Astrocyte of the spinal cord (primary cell): ENCODE measurements around the gene SEC31B.

Source experiments
- DNase-seq: peaks from one replicate; pipeline ENCODE4 v3.0.0; 2011; ENCODE audit warnings: low read depth, low spot score
- H3K4me3 ChIP-seq: 2 replicates; pipeline ENCODE4 v1.5.1; 2011; ENCODE audit warnings: low read depth, mild to moderate bottlenecking, low read length, moderate library complexity
- in situ Hi-C: cut with HindIII; loops from 2 replicates; pipeline ENCODE4 v1.10.0; 2017; ENCODE audit warnings: low sequenced_read_pairs
- TF ChIP-seq, protein P1 (sequence below): IDR thresholded peaks from 2 replicates; pipeline ENCODE4 v1.5.1; 2012; ENCODE audit warnings: low read depth, mild to moderate bottlenecking, low read length, inconsistent platforms

SEC31B gene

DNA sequence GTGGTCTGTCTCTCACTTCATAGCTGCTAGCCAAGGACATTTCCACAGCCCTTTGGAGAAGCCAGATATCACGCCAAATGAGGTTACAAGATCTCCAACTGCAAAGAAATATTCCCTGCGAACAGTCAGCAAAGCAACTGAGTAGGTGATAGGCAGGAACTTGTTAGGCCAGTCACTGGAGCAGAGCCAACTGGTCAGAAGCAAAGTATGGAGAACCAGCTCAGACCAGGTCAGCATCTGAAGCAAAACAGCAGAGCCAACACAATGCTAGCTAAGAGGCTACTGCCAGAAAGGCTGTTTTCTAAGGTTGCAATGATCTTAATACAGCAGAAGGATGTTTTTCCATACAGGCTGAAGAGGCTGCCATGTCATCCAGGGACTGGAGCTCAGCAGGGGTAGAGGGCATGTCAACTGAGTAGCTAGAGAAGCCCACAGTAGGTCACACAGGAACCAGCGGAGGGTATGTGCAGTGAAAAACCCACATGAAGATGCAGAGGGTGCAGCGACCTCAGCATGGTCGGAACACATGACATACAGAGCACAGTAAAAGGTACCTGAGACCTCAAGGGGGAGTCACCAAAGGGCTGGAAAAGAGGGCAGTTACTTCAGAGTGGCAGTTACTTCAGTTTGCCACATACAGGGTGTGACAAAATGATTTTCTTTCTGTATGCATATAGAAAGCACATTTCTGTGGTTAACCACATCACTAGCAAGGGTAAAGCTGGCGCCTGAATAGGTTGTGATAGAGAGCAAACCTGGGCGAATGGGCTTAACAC lies 8.9 kb downstream of the SEC31B start:
- H3K4me3 ChIP-seq = no peak overlapping the region
- in situ Hi-C loops = no loop called here
- TF ChIP-seq, protein P1, sequence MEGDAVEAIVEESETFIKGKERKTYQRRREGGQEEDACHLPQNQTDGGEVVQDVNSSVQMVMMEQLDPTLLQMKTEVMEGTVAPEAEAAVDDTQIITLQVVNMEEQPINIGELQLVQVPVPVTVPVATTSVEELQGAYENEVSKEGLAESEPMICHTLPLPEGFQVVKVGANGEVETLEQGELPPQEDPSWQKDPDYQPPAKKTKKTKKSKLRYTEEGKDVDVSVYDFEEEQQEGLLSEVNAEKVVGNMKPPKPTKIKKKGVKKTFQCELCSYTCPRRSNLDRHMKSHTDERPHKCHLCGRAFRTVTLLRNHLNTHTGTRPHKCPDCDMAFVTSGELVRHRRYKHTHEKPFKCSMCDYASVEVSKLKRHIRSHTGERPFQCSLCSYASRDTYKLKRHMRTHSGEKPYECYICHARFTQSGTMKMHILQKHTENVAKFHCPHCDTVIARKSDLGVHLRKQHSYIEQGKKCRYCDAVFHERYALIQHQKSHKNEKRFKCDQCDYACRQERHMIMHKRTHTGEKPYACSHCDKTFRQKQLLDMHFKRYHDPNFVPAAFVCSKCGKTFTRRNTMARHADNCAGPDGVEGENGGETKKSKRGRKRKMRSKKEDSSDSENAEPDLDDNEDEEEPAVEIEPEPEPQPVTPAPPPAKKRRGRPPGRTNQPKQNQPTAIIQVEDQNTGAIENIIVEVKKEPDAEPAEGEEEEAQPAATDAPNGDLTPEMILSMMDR = no peak
- no peak for DNase-seq

DNA sequence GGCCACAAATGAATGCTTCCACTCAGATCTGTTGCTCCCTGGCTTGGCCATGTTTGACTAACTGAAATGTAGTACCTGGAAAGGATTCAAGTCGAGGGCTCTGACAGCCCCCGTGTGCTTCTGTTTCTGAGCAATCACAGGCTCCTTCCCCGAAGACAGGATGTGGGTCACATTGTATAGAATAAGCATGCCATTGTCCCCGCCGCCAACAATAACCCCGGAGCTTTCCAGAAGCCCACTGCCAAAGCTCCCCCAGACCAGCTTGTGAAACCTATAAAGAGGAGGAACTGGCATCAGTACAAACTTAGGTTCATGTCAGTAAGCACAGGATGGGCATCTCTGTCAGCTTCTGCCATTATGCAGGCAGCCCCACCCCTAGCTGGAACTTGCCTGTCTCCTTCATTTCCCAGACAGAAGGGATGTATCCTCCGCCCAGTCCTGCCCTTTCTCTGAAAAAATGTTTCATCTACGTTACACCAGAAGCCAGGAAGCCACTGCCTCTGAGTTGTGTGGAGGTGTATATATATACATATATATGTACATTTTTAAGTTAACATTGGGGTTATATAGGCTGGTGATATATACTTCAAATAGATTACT lies 10.3 kb downstream of the SEC31B start:
- TF ChIP-seq, protein P1 = no peak
- no peak overlapping the region for H3K4me3 ChIP-seq
- DNase-seq = no peak
- in situ Hi-C loops = no loop called here

DNA sequence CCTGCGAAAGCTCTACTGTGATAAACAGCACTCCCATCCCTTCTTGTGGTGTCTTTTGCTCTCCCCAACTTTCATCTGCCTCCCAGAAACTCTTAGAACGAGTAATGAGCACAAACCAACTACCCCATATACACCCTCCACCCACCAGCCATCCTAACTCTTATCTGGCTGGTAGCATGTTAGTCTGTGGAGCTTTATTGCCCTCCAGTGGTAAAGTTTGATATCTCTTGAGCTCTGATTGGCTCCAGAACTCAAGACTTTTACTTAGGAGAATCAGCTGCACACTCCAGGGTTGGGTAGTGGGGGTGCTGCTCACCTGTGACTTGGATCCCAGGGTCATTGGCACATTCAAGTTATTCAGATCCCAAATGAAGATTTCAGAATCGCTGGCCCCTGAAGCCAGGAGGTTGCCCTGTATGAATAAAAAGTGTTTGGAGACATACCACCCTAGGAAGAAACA lies 10.9 kb downstream of the SEC31B start:
- no peak overlapping the region for H3K4me3 ChIP-seq
- in situ Hi-C loops = no loop called here
- peak; percentile 63 for DNase-seq
- TF ChIP-seq, protein P1 = peak; percentile 66

DNA sequence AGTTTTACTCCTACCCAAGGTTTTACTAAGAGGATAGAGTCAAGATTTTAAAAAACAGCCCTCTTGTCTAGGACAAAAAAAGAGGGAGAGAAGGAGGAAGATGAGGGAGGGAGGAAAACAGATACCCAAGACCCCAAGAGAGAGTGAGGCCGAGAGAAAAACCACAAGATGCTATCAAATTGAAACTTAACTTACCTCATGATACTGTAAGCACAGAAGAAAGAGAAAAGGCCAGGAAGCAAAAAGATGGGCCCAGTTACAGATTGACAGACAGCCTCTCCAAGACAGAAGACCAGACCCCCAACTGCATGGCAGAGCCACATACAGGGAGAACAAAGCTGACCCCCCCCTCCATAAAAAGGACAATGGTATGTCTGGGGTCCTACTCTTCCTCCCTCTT lies 11.4 kb downstream of the SEC31B start:
- in situ Hi-C loops = no loop called here
- no peak overlapping the region for H3K4me3 ChIP-seq
- TF ChIP-seq, protein P1 = no peak
- DNase-seq = no peak

DNA sequence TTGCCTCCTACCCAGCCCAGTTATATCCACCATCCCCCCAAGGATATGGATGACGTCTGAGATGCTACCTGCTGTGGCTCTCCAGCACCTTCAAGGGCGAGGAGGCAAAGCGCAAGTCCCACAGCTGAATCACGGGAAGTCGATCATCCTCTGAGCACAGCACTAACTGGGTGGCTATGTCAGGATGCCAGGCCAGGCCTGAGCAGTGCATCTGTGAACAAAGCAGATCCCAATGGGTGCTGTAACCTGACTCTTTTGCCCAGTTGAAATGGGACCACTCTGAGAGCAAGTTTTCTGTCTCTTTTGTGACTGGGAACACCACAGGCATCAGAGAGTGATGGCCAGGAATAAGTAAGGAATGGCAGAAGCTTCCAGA lies 12.3 kb downstream of the SEC31B start:
- in situ Hi-C loops = no loop called here
- H3K4me3 ChIP-seq = no peak overlapping the region
- DNase-seq = no peak
- TF ChIP-seq, protein P1 = no peak

DNA sequence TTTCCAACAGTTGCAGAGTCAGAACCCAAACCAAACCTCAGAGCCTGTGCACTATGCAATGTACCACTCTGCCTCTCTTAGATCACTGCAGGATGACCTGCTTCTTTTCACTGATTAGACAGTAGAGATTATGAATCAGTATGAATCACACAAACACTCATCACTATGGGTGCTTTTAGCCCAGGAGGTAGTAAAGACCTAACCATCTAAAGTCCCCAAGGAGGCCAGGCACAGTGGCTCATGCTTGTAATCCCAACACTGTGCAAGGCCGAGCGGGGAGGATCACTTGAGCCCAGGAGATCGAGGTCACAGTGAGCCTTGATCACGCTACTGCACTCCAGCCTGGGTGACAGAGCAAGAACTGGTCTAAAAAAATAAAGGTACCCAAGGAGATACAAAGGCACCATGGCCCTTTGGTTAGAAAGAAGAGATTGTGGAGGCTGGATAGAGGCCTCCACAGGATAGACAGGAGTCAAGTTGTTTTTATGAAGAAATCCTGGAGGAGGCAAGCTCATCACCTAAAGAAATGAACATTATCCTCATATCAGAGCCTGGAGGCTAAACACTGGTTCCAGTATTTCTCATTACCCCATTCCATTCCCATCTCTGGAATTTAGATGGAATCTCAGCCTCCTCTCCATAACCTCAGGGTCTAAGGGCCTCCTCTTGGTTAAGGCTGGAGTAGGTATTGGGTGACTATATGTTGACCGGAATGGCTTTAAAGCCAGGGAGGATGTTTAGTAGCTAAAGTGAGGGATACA lies 12.9 kb downstream of the SEC31B start:
- in situ Hi-C loops = no loop called here
- peak; percentile 45 for DNase-seq
- TF ChIP-seq, protein P1 = no peak
- no peak overlapping the region for H3K4me3 ChIP-seq
